Frontal cortex (tissue), 4 donors: Measurements from ENCODE around the gene RFX3. TPM values are rescaled to one million over a fixed set of nuclear protein-coding genes. Genes with fewer than 3 reads are reported as not detected.

Experiments used
- DNase-seq, 2 donors: peaks; one replicate each; pipeline ENCODE4 v3.0.0; 2012; ENCODE audit warnings: low spot score in 2 of 2
- FAIRE-seq: peaks from 2 replicates; lab custom pipeline; 2012; peaks lifted over from hg19 to GRCh38; lab: Jason Lieb, UNC
- total RNA-seq: library from RNA; depleted of rRNA; stranded (reverse); fragments of >200 nt; gene quantifications from one replicate; pipeline ENCODE4 v1.2.3, GENCODE V29; 2014
- donor health status: control.
- donor health status: control.
- donor health status: control.

The RFX3 gene
- total RNA-seq, 1 donor from 2014 or later, result 72.2 TPM

GRCh38 chr9:3479514-3480352 lies 46.1 kb downstream of the RFX3 start:
- no peak for FAIRE-seq
- DNase-seq, result no peak

DNA sequence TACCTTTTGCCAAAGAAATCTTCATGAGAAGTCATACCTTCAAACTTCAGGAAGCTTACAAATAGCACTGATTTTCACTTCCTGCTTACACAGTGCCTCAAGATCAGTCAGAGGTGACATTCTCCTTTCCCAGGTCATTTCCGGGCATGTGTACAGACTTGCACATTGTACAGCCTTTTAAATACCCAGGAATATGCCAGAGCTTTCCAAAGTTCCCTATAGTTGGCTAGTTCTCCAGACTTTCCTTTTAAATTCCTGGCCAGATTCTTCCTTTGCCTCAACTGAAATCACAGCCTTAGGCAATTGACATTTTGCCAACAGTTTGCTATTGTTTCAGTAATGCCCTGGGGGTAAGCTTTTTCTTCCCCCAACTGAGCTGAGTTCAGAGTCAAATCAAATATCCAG lies 47.2 kb downstream of the RFX3 start:
- DNase-seq, result no peak
- no peak for FAIRE-seq

DNA sequence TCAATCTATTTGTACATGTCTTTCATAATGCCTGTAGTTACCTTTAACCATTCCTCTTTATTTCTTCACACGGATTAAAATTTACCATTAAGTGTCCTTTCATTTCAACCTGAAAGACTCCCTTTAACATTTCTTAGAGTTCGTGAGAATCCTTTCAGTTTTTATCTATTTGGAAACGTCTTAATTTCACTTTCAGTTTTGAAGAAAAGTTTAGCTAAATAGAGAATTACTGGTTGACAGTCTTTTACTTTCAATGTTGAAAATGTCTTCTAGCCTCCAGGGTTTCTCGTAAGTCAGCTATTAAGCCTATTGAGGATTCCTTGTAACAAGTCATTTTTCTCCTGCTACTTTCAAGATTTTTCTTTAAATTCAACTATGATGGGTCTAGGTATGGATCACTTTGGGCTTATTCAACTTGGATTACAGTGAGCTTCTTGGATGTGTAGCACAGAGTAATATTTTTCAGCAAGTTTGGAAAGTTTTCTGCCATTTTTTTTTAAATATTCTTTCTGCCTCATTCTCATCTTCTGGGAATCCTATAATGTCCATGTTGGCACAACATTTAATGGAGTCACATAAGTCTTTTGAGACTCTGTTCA lies 48.5 kb downstream of the RFX3 start:
- no peak for DNase-seq
- no peak for FAIRE-seq

DNA sequence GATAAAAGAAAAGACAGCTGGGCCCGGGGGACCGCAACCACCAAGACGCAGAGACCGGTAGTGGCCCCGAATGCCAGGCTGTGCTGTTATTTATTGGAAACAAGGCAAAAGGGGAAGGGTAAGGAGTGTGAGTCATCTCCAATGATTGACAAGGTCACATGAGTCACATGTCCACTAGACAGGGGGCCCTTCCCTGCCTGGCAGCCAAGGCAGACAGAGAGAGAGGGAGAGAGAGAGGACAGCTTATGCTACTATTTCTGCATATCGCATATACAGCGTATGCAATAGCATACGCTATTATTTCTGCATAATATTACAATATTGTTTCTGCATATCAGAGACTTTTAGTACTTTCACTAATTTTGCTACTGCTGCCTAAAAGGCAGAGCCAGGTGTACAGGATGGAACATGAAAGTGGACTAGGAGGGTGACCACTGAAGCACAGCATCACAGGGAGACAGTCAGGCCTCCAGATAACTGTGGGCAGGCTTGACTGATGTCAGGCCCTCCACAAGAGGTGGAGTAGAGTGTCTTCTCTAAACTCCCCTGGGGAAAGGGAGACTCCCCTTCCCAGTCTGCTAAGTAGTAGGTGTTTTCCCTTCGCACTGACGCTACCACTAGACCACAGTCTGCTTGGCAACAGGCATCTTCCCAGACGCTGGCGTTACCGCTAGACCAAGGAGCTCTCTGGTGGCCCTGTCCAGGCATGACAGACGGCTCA lies 50.3 kb downstream of the RFX3 start:
- DNase-seq, result no peak

GRCh38 chr9:3474821-3475220 lies 51.0 kb downstream of the RFX3 start:
- FAIRE-seq (no peak), DNase-seq (no peak)

More for the DNA sequence above, 50.3 kb downstream of the RFX3 start:
- no peak for FAIRE-seq

GRCh38 chr9:3473405-3473804 lies 52.4 kb downstream of the RFX3 start:
- FAIRE-seq (no peak), DNase-seq (no peak)

DNA sequence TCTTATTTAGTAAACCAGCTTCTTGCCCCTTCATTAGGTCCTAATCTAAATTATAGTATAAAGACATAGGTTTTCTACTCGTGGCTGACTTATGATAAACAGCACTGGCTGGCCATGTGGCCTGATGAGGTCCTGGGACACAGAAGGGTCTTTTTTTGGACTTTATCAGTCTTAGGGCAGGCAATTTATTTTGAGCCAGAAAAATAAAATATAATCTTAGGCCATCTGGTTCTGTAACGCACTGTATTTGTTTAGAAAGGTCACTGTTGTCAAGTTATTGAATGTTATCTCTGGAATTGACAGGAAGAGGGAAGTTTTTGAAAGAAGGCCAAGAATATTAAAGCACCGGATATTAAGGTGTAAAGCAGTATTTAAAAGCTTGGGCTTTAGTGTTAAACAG lies 53.9 kb downstream of the RFX3 start:
- no peak for FAIRE-seq
- no peak for DNase-seq

GRCh38 chr9:3468421-3469205 lies 57.2 kb downstream of the RFX3 start:
- DNase-seq (no peak), FAIRE-seq (peak; percentile 89)

- peak; percentile 3 to 19 for DNase-seq
- FAIRE-seq, result no peak
Measured at GRCh38 chr9:3467593-3468219, 58.1 kb downstream of the RFX3 start.

DNA sequence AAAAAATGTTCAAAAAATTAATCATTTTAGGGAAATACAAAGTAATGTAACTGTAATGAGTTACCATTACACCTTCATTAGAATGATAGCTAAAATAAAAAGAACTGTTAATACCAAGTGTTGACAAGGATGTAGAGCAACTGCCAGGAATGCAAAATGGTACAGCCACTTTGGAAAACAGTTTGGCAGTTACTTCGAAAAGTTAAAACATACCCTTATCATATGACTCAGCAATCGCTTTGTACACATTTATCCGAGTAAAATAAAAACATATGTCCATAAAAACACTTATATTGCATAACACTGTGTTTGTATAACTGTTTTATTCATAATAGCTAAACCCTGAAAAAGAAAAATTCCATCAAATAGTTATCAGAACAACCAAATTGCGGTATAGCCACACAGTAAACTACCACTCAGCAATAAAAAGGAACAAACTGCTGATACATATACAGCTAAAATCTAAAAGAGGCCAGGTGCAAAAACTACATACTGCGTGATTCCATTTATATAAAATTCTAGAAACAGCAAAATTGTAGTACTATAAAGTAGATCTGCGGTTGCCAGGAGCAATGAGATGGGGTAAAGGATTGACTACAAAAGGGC lies 61.7 kb downstream of the RFX3 start:
- DNase-seq (no peak), FAIRE-seq (no peak)

- DNase-seq (no peak), FAIRE-seq (no peak)
Measured at GRCh38 chr9:3458806-3459475, 66.9 kb downstream of the RFX3 start.

- no peak for FAIRE-seq
Measured at GRCh38 chr9:3457175-3457574, 68.6 kb downstream of the RFX3 start.

DNA sequence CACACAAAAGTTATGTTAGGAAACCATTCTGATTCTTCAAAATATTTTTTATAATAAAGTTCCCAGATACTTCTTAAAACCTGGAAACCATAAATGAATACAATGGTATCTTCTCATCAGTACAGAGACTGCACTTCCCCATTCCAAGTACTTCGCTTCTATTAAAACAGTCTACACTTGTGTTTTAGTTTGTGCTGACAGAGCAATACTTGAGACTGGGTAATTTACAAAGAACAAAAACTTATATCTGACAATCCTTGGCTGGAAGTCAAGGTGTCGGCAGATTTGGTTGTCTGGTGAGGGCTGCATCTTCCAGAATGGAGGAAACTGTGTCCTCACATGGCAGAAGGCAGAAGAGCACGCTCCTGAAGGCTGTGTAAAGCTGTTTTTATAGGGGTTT lies 70.1 kb downstream of the RFX3 start:
- no peak for FAIRE-seq
- DNase-seq, result no peak

More at GRCh38 chr9:3457175-3457574, 68.6 kb downstream of the RFX3 start:
- no peak for DNase-seq

DNA sequence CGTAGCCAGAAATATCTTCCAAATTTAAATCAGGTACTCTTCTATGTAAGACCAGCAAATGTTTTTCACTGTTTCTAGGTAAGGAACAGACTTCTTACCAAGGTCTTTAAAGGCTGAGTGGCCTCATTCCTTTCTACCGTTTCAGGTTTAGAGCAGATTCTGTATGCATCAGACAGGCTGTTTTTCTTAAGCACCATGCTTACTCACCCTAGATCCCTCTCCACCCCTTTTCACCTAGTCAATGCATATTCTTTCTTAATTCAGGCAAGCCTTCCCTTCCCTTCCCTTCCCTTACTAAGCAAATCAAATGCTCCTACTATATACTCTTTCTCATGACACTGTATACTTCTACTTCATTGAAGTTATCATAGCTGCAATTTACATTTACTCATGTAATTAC lies 70.7 kb downstream of the RFX3 start:
- DNase-seq (no peak), FAIRE-seq (no peak)

- DNase-seq, result no peak
- FAIRE-seq, result no peak
Measured at GRCh38 chr9:3451956-3452355, 73.8 kb downstream of the RFX3 start.

DNA sequence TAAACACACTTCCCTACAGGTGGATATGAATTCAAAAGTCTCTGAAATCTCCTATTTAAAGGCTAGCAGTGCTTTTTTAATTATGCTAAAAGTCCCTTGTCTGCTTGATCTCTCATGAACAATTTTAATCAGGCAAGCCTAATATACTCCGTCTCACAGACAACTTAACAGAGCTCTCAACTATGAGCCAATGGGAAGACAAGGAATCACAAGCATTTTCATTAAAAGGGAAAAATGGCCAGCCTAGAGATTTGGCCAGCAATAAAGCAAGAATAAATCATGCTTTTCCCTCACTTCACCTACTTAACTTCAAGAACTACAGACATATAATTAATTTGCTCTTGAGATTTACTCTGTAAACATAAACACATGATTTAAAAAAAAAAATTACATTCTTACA lies 78.0 kb downstream of the RFX3 start:
- no peak for DNase-seq
- FAIRE-seq, result no peak

DNA sequence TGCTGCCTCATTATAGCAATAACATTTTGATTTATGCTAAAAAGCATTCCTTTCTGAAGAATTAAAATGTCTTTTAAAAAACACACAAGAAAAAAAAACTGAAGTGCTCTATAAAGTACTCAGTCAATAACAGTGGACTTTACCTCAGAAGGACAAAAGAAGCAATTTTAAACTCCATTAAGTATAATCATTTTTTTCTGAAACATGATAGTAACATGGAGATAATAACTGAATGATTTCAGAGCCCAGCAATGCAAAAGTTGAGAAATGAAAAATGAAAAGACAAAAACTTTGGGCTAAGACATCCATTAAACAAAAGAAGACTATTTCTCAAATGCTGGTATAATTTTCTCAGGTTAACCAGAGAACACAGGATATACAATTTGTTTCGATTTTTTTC lies 78.7 kb downstream of the RFX3 start:
- FAIRE-seq (no peak), DNase-seq (no peak)

GRCh38 chr9:3446313-3446712 lies 79.5 kb downstream of the RFX3 start:
- FAIRE-seq (no peak), DNase-seq (no peak)

DNA sequence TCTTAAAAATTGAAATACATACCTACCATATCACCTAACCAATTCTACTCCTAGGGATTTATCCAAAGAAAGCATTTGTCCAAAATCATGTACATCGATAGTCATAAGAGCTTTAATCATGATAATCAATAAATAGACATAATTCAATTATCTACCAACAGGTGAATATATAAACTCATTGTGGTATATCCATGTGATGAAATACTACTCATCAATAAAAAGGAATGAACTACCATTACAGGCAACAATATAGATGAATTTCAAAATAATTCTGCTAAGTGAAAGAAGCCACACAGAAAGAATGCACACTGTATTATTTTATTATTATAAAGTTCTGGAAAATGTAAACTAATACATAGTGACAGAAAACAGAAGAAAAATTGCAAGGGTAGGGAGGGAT lies 81.8 kb downstream of the RFX3 start:
- FAIRE-seq (no peak), DNase-seq (no peak)
